ENCODE measurements around the gene SORBS1.

The SORBS1 gene

GRCh38 chr10:95502377-95502776, 58.8 kb downstream of the SORBS1 start:
- TF ChIP-seq, protein P1, sequence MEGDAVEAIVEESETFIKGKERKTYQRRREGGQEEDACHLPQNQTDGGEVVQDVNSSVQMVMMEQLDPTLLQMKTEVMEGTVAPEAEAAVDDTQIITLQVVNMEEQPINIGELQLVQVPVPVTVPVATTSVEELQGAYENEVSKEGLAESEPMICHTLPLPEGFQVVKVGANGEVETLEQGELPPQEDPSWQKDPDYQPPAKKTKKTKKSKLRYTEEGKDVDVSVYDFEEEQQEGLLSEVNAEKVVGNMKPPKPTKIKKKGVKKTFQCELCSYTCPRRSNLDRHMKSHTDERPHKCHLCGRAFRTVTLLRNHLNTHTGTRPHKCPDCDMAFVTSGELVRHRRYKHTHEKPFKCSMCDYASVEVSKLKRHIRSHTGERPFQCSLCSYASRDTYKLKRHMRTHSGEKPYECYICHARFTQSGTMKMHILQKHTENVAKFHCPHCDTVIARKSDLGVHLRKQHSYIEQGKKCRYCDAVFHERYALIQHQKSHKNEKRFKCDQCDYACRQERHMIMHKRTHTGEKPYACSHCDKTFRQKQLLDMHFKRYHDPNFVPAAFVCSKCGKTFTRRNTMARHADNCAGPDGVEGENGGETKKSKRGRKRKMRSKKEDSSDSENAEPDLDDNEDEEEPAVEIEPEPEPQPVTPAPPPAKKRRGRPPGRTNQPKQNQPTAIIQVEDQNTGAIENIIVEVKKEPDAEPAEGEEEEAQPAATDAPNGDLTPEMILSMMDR (IDR thresholded peaks at IDR 0.05; ENCODE audit: low read depth, low read length): no peak
- H3K4me3 ChIP-seq (ENCODE audit: low read depth, low read length): no peak overlapping the region
- in situ Hi-C loops (cut with HindIII; ENCODE audit: low sequenced_read_pairs): no loop called here
- no peak for DNase-seq (ENCODE audit: low read depth, low spot score)

- in situ Hi-C loops (cut with HindIII; ENCODE audit: low sequenced_read_pairs): no loop called here
Observed at GRCh38 chr10:95501203-95502094, 59.7 kb downstream of the SORBS1 start.

GRCh38 chr10:95500649-95501048, 60.5 kb downstream of the SORBS1 start:
- no peak for DNase-seq (ENCODE audit: low read depth, low spot score)
- H3K4me3 ChIP-seq (ENCODE audit: low read depth, low read length): no peak overlapping the region
- TF ChIP-seq, protein P1 (IDR thresholded peaks at IDR 0.05; ENCODE audit: low read depth, low read length): no peak
- in situ Hi-C loops (cut with HindIII; ENCODE audit: low sequenced_read_pairs): no loop called here

More at GRCh38 chr10:95501203-95502094, 59.7 kb downstream of the SORBS1 start:
- no peak for DNase-seq (ENCODE audit: low read depth, low spot score)
- TF ChIP-seq, protein P1 (IDR thresholded peaks at IDR 0.05; ENCODE audit: low read depth, low read length): no peak
- no peak overlapping the region for H3K4me3 ChIP-seq (ENCODE audit: low read depth, low read length)

DNA sequence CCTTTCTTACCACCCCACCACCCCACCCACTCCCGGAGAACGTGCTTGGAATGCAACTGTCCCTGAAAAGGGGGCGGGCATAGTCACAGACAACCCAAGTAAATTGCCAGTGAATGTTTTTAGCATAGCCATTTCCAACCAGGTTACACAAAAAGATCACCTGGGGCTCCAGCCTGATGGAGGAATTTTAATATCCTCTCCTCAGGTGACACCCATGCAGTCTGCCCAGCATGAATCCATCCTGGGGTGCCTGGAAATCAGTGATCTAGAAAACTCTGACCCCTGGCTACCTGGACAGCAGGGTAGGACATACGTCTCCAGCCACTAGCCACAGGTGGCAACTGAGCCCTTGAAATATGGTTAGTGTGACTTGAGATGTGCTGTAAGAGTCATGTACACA, 61.1 kb downstream of the SORBS1 start:
- no peak for DNase-seq (ENCODE audit: low read depth, low spot score)
- TF ChIP-seq, protein P1 (IDR thresholded peaks at IDR 0.05; ENCODE audit: low read depth, low read length): no peak
- no peak overlapping the region for H3K4me3 ChIP-seq (ENCODE audit: low read depth, low read length)
- in situ Hi-C loops (cut with HindIII; ENCODE audit: low sequenced_read_pairs): no loop called here

- DNase-seq (ENCODE audit: low read depth, low spot score): peak; percentile 25
- no peak overlapping the region for H3K4me3 ChIP-seq (ENCODE audit: low read depth, low read length)
- in situ Hi-C loops (cut with HindIII; ENCODE audit: low sequenced_read_pairs): no loop called here
- TF ChIP-seq, protein P1 (IDR thresholded peaks at IDR 0.05; ENCODE audit: low read depth, low read length): no peak
Observed at GRCh38 chr10:95499482-95499989, 61.6 kb downstream of the SORBS1 start.

DNA sequence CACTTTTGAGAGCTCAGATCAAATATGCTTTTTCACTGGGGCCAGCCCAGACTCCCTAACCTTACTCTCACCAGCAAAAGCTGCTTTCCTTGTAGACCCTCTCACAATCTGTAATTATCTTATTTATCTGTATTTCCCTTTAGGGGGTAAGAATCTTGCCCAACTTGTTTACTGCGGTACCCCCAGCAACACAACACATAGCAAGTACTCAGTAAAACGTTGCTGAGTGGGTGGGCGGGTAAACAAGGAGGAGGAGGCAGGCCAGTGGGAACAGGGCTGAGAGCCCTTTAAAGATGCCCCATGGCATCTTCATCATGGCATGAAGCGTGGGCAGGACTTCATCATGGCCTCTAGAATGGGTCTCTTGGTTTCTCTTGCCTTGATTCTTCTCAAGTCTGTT, 64.2 kb downstream of the SORBS1 start:
- TF ChIP-seq, protein P1 (IDR thresholded peaks at IDR 0.05; ENCODE audit: low read depth, low read length): no peak
- DNase-seq (ENCODE audit: low read depth, low spot score): no peak
- in situ Hi-C loops (cut with HindIII; ENCODE audit: low sequenced_read_pairs): no loop called here
- no peak overlapping the region for H3K4me3 ChIP-seq (ENCODE audit: low read depth, low read length)

Measured in astrocyte of the spinal cord (primary cell).